Activated naive CD8-positive, alpha-beta T cell treated with anti-CD3 and anti-CD28 coated beads, Interleukin-2, amount 50 U/mL, for 24 hours (primary cell): Measurements from ENCODE around the gene AKAP6.
"Not testable (repeated sequence)": the region's sequence is repeated elsewhere in the genome, so short reads cannot be mapped to it uniquely, and the experiment has no call there.

Experiments
- ATAC-seq: fragments of 150-1000 bp; cut with Tn5 transposase; one replicate; pipeline ENCODE4 v1.10.0; 2021
- DNase-seq: peaks from one replicate; pipeline ENCODE4 v3.0.0; 2021
- H3K27ac Mint-ChIP-seq: one replicate; pipeline ENCODE4 v1.8.0; 2021; ENCODE audit warnings: mild to moderate bottlenecking, mixed read lengths
- H3K27me3 Mint-ChIP-seq: one replicate; pipeline ENCODE4 v1.8.0; 2021; ENCODE audit warnings: mixed read lengths
- H3K36me3 Mint-ChIP-seq: one replicate; pipeline ENCODE4 v1.8.0; 2021; ENCODE audit warnings: low read depth, mixed read lengths
- H3K4me1 Mint-ChIP-seq: one replicate; pipeline ENCODE4 v1.8.0; 2021; ENCODE audit warnings: mixed read lengths
- H3K4me3 Mint-ChIP-seq: one replicate; pipeline ENCODE4 v1.8.0; 2021; ENCODE audit warnings: mild to moderate bottlenecking, moderate library complexity, mixed read lengths
- H3K9me3 Mint-ChIP-seq: one replicate; pipeline ENCODE4 v1.8.0; 2021; ENCODE audit warnings: mixed read lengths

The AKAP6 gene

GRCh38 chr14:32374155-32374554 lies 45.1 kb downstream of the AKAP6 start:
- H3K4me3 Mint-ChIP-seq, result no peak overlapping the region
- no peaks in the 10 kb centered on the region for H3K9me3 Mint-ChIP-seq
- peaks cover 2% of the 10 kb centered on the region for H3K27me3 Mint-ChIP-seq
- no peaks in the 10 kb centered on the region for H3K4me1 Mint-ChIP-seq
- ATAC-seq (no peak), DNase-seq (no peak)
- no peak overlapping the region for H3K27ac Mint-ChIP-seq
- H3K36me3 Mint-ChIP-seq, result no peaks in the 10 kb centered on the region

- H3K27me3 Mint-ChIP-seq, result peaks cover 2% of the 10 kb centered on the region
- no peaks in the 10 kb centered on the region for H3K4me1 Mint-ChIP-seq
- H3K4me3 Mint-ChIP-seq, result no peak overlapping the region
- H3K36me3 Mint-ChIP-seq, result no peaks in the 10 kb centered on the region
- no peak for ATAC-seq
- DNase-seq, result no peak
- no peaks in the 10 kb centered on the region for H3K9me3 Mint-ChIP-seq
- no peak overlapping the region for H3K27ac Mint-ChIP-seq
Observed at GRCh38 chr14:32375663-32376062, 46.6 kb downstream of the AKAP6 start.

- H3K9me3 Mint-ChIP-seq, result no peaks in the 10 kb centered on the region
- no peaks in the 10 kb centered on the region for H3K36me3 Mint-ChIP-seq
- no peak overlapping the region for H3K4me3 Mint-ChIP-seq
- no peak overlapping the region for H3K27ac Mint-ChIP-seq
- H3K27me3 Mint-ChIP-seq, result no peaks in the 10 kb centered on the region
- ATAC-seq (no peak), DNase-seq (no peak)
- H3K4me1 Mint-ChIP-seq, result peaks cover 2% of the 10 kb centered on the region
Observed at GRCh38 chr14:32377046-32377646, 48.0 kb downstream of the AKAP6 start.

GRCh38 chr14:32378284-32378683 lies 49.2 kb downstream of the AKAP6 start:
- Mint-ChIP-seq H3K9me3 (no peaks in the 10 kb centered on the region), H3K27me3 (no peaks in the 10 kb centered on the region), H3K27ac (no peak overlapping the region), H3K4me1 (peaks cover 2% of the 10 kb centered on the region), H3K4me3 (no peak overlapping the region), H3K36me3 (no peaks in the 10 kb centered on the region)
- no peak for ATAC-seq
- no peak for DNase-seq

- no peaks in the 10 kb centered on the region for H3K36me3 Mint-ChIP-seq
- DNase-seq (no peak), ATAC-seq (no peak)
- H3K4me3 Mint-ChIP-seq, result no peak overlapping the region
- H3K4me1 Mint-ChIP-seq, result peaks cover 2% of the 10 kb centered on the region
- H3K27ac Mint-ChIP-seq, result no peak overlapping the region
- no peaks in the 10 kb centered on the region for H3K9me3 Mint-ChIP-seq
- H3K27me3 Mint-ChIP-seq, result no peaks in the 10 kb centered on the region
Observed at GRCh38 chr14:32379447-32379846, 50.3 kb downstream of the AKAP6 start.

- H3K4me3 Mint-ChIP-seq, result no peak overlapping the region
- no peak for DNase-seq
- H3K27ac Mint-ChIP-seq, result no peak overlapping the region
- no peaks in the 10 kb centered on the region for H3K36me3 Mint-ChIP-seq
- no peaks in the 10 kb centered on the region for H3K27me3 Mint-ChIP-seq
- no peaks in the 10 kb centered on the region for H3K9me3 Mint-ChIP-seq
- ATAC-seq, result no peak
- peaks cover 2% of the 10 kb centered on the region for H3K4me1 Mint-ChIP-seq
Observed at GRCh38 chr14:32381869-32382268, 52.8 kb downstream of the AKAP6 start.

GRCh38 chr14:32382704-32383103 lies 53.6 kb downstream of the AKAP6 start:
- Mint-ChIP-seq H3K36me3 (no peaks in the 10 kb centered on the region), H3K4me1 (peaks cover 2% of the 10 kb centered on the region), H3K27ac (no peak overlapping the region), H3K27me3 (no peaks in the 10 kb centered on the region), H3K4me3 (no peak overlapping the region), H3K9me3 (no peaks in the 10 kb centered on the region)
- ATAC-seq, result no peak
- no peak for DNase-seq

GRCh38 chr14:32383364-32384009 lies 54.4 kb downstream of the AKAP6 start:
- no peaks in the 10 kb centered on the region for H3K36me3 Mint-ChIP-seq
- no peak for DNase-seq

GRCh38 chr14:32384464-32384863 lies 55.4 kb downstream of the AKAP6 start:
- Mint-ChIP-seq H3K9me3 (peaks cover 7% of the 10 kb centered on the region), H3K4me3 (no peak overlapping the region), H3K36me3 (no peaks in the 10 kb centered on the region), H3K27me3 (no peaks in the 10 kb centered on the region), H3K4me1 (peaks cover 2% of the 10 kb centered on the region), H3K27ac (no peak overlapping the region)
- DNase-seq (no peak), ATAC-seq (no peak)

More at GRCh38 chr14:32383364-32384009, 54.4 kb downstream of the AKAP6 start:
- peaks cover 7% of the 10 kb centered on the region for H3K9me3 Mint-ChIP-seq
- no peak overlapping the region for H3K4me3 Mint-ChIP-seq
- no peak overlapping the region for H3K27ac Mint-ChIP-seq
- H3K4me1 Mint-ChIP-seq, result peaks cover 2% of the 10 kb centered on the region
- H3K27me3 Mint-ChIP-seq, result no peaks in the 10 kb centered on the region
- no peak for ATAC-seq

- not testable (repeated sequence) for DNase-seq, H3K36me3 Mint-ChIP-seq, H3K9me3 Mint-ChIP-seq, H3K27ac Mint-ChIP-seq, H3K4me3 Mint-ChIP-seq, H3K27me3 Mint-ChIP-seq, ATAC-seq, H3K4me1 Mint-ChIP-seq
Observed at GRCh38 chr14:32387295-32387694, 58.2 kb downstream of the AKAP6 start.

- Mint-ChIP-seq H3K4me1 (no peaks in the 10 kb centered on the region), H3K36me3 (no peaks in the 10 kb centered on the region), H3K9me3 (peaks cover 3% of the 10 kb centered on the region), H3K27me3 (peaks cover 5% of the 10 kb centered on the region), H3K27ac (no peak overlapping the region), H3K4me3 (no peak overlapping the region)
- ATAC-seq (no peak), DNase-seq (no peak)
Observed at GRCh38 chr14:32393119-32393518, 64.0 kb downstream of the AKAP6 start.

GRCh38 chr14:32394038-32394437 lies 64.9 kb downstream of the AKAP6 start:
- no peak for ATAC-seq
- H3K4me1 Mint-ChIP-seq, result no peaks in the 10 kb centered on the region

GRCh38 chr14:32396885-32397284 lies 67.8 kb downstream of the AKAP6 start:
- H3K9me3 Mint-ChIP-seq, result no peaks in the 10 kb centered on the region
- no peak for DNase-seq
- H3K27ac Mint-ChIP-seq, result no peak overlapping the region
- no peaks in the 10 kb centered on the region for H3K4me1 Mint-ChIP-seq
- no peaks in the 10 kb centered on the region for H3K27me3 Mint-ChIP-seq
- ATAC-seq, result no peak
- H3K36me3 Mint-ChIP-seq, result no peaks in the 10 kb centered on the region
- no peak overlapping the region for H3K4me3 Mint-ChIP-seq

More at GRCh38 chr14:32394038-32394437, 64.9 kb downstream of the AKAP6 start:
- no peaks in the 10 kb centered on the region for H3K36me3 Mint-ChIP-seq
- H3K4me3 Mint-ChIP-seq, result no peak overlapping the region
- no peak for DNase-seq
- no peak overlapping the region for H3K27ac Mint-ChIP-seq
- H3K9me3 Mint-ChIP-seq, result no peaks in the 10 kb centered on the region
- H3K27me3 Mint-ChIP-seq, result peaks cover 5% of the 10 kb centered on the region

GRCh38 chr14:32397861-32398640 lies 69.0 kb downstream of the AKAP6 start:
- no peaks in the 10 kb centered on the region for H3K4me1 Mint-ChIP-seq
- ATAC-seq (no peak), DNase-seq (no peak)
- no peaks in the 10 kb centered on the region for H3K27me3 Mint-ChIP-seq
- H3K4me3 Mint-ChIP-seq, result no peak overlapping the region
- H3K27ac Mint-ChIP-seq, result no peak overlapping the region
- no peaks in the 10 kb centered on the region for H3K9me3 Mint-ChIP-seq
- no peaks in the 10 kb centered on the region for H3K36me3 Mint-ChIP-seq

- no peaks in the 10 kb centered on the region for H3K27me3 Mint-ChIP-seq
- H3K4me1 Mint-ChIP-seq, result no peaks in the 10 kb centered on the region
- H3K4me3 Mint-ChIP-seq, result no peak overlapping the region
- no peaks in the 10 kb centered on the region for H3K36me3 Mint-ChIP-seq
- DNase-seq, result no peak
- no peaks in the 10 kb centered on the region for H3K9me3 Mint-ChIP-seq
- ATAC-seq, result no peak
- H3K27ac Mint-ChIP-seq, result no peak overlapping the region
Observed at GRCh38 chr14:32399920-32400319, 70.8 kb downstream of the AKAP6 start.
